HG03066 (cell line): ENCODE results near the gene MUC5AC.
"Not testable (repeated sequence)": the region's sequence is repeated elsewhere in the genome, so short reads cannot be mapped to it uniquely, and the experiment has no call there.

Experiments
- ATAC-seq: cut with Tn5 transposase; IDR thresholded peaks from one replicate; pipeline ENCODE4 v1.9.1; 2021; ENCODE audit warnings: low read depth; ENCODE audit not compliant: unreplicated experiment

Gene MUC5AC

GRCh38 chr11:1231396-1232020 lies 73.8 kb downstream of the MUC5AC start:
- ATAC-seq: no peak

GRCh38 chr11:1232021-1232882 lies 74.5 kb downstream of the MUC5AC start:
- ATAC-seq: no peak

- no peak for ATAC-seq
Measured at GRCh38 chr11:1232883-1233321, 75.1 kb downstream of the MUC5AC start.

DNA sequence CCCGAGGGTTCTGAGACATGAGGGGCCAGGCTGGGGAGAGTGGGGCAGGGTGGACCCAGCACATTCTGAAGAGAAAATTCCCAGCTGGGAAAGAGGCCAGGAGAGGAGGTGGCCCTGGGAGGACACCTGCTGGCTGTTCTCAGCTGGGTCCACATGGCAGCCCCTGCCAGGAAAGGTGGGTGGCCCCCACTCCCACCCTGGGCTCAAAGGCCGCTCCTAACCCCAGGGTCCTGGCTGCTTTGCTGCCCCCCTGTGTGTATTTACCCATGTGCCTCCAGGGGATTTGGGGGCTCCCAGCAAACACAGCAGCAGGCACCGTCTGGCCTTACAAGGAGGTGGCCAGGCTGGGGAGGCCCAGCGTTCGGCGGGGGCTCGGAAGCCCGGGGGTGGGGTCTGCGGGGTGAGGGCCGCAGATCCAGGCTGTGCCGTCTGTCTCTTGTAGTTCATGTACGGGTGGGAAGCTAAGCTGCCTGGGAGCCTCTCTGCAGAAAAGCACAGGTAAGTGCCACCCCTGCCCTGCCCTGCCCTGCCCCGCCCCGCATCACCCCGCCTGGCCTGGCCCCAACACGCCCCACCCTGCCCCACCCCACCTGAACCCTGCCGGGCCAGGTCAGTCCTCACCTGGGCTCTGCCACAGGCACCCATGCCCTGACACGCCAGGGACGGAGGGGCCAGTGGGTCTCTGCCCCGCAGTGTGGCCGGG lies 75.7 kb downstream of the MUC5AC start:
- ATAC-seq: no peak

- ATAC-seq: no peak
Measured at GRCh38 chr11:1234054-1234720, 76.4 kb downstream of the MUC5AC start.

GRCh38 chr11:1234771-1235305 lies 77.1 kb downstream of the MUC5AC start:
- no peak for ATAC-seq

- ATAC-seq: no peak
Measured at GRCh38 chr11:1235306-1235900, 77.7 kb downstream of the MUC5AC start.

DNA sequence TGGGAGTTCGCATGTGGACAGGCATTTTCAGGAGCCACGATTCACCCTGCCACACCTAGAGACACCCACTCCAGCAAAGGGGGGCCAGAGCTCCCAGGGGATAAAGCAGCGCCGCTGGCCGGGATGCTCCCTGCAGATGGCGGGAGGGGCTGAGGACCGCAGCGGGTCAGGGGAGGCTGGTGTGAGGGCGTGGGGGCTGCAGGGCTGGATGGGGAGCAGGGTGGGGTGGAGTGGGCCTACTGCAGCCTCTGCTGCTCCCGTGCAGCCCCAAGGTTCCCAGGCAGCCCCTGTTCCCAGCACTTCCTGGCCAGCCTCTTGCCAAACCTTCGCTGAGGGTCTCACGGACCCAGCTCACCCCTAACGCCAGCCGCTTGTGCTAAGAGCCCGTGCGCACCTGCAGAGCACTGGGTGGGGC lies 78.2 kb downstream of the MUC5AC start:
- no peak for ATAC-seq

DNA sequence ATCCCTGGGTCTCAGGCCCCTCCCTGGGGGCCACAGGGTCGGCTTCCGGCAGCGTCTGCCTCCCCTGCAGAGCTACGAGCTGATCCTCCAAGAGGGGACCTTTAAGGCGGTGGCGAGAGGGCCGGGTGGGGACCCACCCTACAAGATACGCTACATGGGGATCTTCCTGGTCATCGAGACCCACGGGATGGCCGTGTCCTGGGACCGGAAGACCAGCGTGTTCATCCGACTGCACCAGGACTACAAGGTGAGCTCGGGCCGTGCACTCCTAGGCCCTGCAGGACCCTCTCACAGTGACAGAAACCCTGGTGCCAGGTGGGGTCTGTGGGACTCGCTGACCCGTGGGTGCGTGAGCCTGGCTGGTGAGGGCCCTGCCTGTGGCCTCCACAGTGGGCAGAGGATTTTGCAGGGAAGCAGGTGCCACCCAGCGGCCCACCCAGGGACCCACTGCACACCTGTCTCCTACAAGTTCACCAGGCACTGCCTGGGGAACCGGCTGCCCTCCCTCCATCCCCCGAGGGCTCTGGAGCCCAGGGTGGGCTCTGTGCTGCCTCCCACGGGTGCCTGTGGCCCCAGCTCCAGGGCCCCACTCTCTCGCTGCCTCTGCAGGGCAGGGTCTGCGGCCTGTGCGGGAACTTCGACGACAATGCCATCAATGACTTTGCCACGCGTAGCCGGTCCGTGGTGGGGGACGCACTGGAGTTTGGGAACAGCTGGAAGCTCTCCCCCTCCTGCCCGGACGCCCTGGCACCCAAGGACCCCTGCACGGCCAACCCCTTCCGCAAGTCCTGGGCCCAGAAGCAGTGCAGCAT lies 78.8 kb downstream of the MUC5AC start:
- no peak for ATAC-seq

GRCh38 chr11:1237128-1237580 lies 79.4 kb downstream of the MUC5AC start:
- ATAC-seq: no peak

DNA sequence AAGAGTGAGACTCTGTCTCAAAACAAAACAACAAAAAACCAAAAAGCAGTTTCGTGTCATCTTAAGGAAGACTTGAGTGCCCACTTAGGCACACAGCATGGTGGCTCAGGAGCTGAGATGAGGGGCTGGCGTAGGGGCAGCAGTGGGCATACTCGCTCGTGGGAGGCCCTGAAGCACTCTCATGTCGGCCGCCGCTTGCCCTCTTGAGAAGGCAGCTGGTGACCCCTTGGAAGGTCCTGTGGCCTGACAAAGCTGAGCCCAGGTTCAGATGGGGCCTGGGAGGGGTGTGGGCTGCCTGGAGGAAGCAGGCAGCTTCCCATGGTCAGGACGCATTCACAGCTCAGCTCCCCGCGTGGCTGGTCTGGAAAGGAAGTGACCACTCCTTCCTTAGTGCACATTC lies 80.1 kb downstream of the MUC5AC start:
- no peak for ATAC-seq

GRCh38 chr11:1238767-1239595 lies 81.2 kb downstream of the MUC5AC start:
- ATAC-seq: no peak

GRCh38 chr11:1239596-1240205 lies 81.9 kb downstream of the MUC5AC start:
- no peak for ATAC-seq

- no peak for ATAC-seq
Measured at GRCh38 chr11:1240771-1241170, 83.0 kb downstream of the MUC5AC start.

DNA sequence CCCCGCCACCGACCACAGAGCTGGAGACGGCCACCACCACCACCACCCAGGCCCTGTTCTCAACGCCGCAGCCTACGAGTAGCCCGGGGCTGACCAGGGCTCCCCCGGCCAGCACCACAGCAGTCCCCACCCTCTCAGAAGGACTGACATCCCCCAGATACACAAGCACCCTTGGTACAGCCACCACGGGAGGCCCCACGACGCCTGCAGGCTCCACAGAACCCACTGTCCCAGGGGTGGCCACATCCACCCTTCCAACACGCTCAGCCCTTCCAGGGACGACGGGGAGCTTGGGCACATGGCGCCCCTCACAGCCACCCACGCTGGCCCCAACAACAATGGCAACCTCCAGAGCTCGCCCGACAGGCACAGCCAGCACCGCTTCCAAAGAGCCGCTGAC lies 84.0 kb downstream of the MUC5AC start:
- no peak for ATAC-seq

DNA sequence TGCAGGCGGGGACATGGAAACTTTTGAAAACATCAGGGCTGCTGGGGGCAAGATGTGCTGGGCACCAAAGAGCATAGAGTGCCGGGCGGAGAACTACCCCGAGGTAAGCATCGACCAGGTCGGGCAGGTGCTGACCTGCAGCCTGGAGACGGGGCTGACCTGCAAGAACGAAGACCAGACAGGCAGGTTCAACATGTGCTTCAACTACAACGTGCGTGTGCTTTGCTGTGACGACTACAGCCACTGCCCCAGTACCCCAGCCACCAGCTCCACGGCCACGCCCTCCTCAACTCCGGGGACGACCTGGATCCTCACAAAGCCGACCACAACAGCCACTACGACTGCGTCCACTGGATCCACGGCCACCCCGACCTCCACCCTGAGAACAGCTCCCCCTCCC lies 84.5 kb downstream of the MUC5AC start:
- no peak for ATAC-seq

DNA sequence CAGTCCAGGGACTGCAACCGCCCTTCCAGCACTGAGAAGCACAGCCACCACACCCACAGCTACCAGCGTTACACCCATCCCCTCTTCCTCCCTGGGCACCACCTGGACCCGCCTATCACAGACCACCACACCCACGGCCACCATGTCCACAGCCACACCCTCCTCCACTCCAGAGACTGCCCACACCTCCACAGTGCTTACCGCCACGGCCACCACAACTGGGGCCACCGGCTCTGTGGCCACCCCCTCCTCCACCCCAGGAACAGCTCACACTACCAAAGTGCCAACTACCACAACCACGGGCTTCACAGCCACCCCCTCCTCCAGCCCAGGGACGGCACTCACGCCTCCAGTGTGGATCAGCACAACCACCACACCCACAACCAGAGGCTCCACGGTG lies 85.0 kb downstream of the MUC5AC start:
- ATAC-seq: not testable (repeated sequence)

DNA sequence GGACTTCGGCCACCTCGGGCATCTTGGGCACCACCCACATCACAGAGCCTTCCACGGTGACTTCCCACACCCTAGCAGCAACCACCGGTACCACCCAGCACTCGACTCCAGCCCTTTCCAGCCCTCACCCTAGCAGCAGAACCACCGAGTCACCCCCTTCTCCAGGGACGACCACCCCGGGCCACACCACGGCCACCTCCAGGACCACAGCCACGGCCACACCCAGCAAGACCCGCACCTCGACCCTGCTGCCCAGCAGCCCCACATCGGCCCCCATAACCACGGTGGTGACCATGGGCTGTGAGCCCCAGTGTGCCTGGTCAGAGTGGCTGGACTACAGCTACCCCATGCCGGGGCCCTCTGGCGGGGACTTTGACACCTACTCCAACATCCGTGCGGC lies 85.8 kb downstream of the MUC5AC start:
- not testable (repeated sequence) for ATAC-seq
